Stimulated activated CD8-positive, alpha-beta memory T cell treated with anti-CD3 and anti-CD28 coated beads, Interleukin-15, amount 100 ng/mL, for 24 hours (primary cell): ENCODE results near the gene SND1.
"Not testable (repeated sequence)": the region's sequence is repeated elsewhere in the genome, so short reads cannot be mapped to it uniquely, and the experiment has no call there.

Experiments used
- DNase-seq: peaks from one replicate; pipeline ENCODE4 v3.0.0-alpha.2; 2020; ENCODE audit warnings: low read depth

SND1 gene

GRCh38 chr7:128104108-128104742 lies 452.2 kb downstream of the SND1 start:
- DNase-seq, result no peak

GRCh38 chr7:128105228-128106022 lies 453.4 kb downstream of the SND1 start:
- DNase-seq, result no peak

- no peak for DNase-seq
Measured at GRCh38 chr7:128106821-128107220, 454.8 kb downstream of the SND1 start.

GRCh38 chr7:128107516-128107915 lies 455.5 kb downstream of the SND1 start:
- not testable (repeated sequence) for DNase-seq

GRCh38 chr7:128108129-128108528 lies 456.1 kb downstream of the SND1 start:
- no peak for DNase-seq

- DNase-seq, result no peak
Measured at GRCh38 chr7:128108641-128109423, 456.8 kb downstream of the SND1 start.

GRCh38 chr7:128109424-128109969 lies 457.5 kb downstream of the SND1 start:
- DNase-seq, result not testable (repeated sequence)

GRCh38 chr7:128110641-128111364 lies 458.8 kb downstream of the SND1 start:
- DNase-seq, result no peak

- DNase-seq, result no peak
Measured at GRCh38 chr7:128112018-128112780, 460.2 kb downstream of the SND1 start.

GRCh38 chr7:128112781-128113221 lies 460.8 kb downstream of the SND1 start:
- DNase-seq, result no peak

GRCh38 chr7:128113839-128114238 lies 461.8 kb downstream of the SND1 start:
- no peak for DNase-seq

- DNase-seq, result no peak
Measured at GRCh38 chr7:128114806-128115205, 462.8 kb downstream of the SND1 start.

GRCh38 chr7:128115336-128115820 lies 463.4 kb downstream of the SND1 start:
- DNase-seq, result no peak

GRCh38 chr7:128115821-128116723 lies 464.1 kb downstream of the SND1 start:
- no peak for DNase-seq

GRCh38 chr7:128116740-128117139 lies 464.7 kb downstream of the SND1 start:
- no peak for DNase-seq

GRCh38 chr7:128117691-128118090 lies 465.7 kb downstream of the SND1 start:
- DNase-seq, result no peak

- no peak for DNase-seq
Measured at GRCh38 chr7:128119036-128119435, 467.0 kb downstream of the SND1 start.

GRCh38 chr7:128120116-128120515 lies 468.1 kb downstream of the SND1 start:
- no peak for DNase-seq

GRCh38 chr7:128120976-128121490 lies 469.0 kb downstream of the SND1 start:
- no peak for DNase-seq
